GM19372 (cell line): ENCODE data around the gene CDK5RAP1.
"Not testable (repeated sequence)": the region's sequence is repeated elsewhere in the genome, so short reads cannot be mapped to it uniquely, and the experiment has no call there.

ENCODE experiments used
- ATAC-seq: cut with Tn5 transposase; IDR thresholded peaks from one replicate; pipeline ENCODE4 v1.9.1; 2021; ENCODE audit warnings: mild to moderate bottlenecking, low read depth, moderate library complexity; ENCODE audit not compliant: unreplicated experiment

Gene CDK5RAP1

DNA sequence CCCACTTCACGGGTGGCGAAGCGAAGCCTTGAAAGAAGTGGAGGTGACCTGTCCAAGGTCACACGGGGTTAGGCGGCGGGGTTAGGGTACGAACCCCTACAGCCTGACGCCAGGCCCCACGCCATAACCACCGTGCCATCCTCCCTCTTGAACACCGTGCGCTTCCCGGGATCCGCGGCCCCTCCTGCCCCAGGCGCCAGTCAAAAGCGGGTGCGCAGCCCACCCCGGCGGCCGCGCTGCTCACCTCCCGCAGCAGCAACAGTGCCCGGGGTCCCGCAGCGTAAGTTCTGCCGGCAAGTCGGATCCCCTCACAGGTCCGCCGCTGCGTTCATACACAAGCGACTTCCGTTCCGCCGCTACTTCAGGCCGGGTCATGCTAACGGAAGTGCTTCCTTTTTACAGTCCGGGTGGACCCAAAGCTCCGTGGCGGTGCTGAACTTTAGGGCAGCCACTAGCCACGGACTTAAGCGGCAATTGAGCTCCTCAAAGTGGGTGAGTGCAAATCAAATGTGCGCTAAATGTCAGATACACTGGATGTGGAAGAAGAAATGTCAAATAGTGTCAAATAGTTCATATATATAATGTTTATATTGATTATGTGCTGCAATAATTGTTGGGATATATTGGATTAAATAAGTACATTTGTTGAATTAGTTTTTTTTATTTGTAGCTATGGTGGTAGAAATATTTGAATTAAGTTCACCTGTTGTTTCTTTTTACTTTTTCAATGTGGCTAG is at the start of gene CDK5RAP1:
TSS of gene CDK5RAP1 (minus strand) at position 336 of the 737 bp plus-strand sequence. CDS start 4,455 bp downstream, outside the sequence.
- no peak for ATAC-seq

GRCh38 chr20:33450867-33451266 is 49.5 kb upstream of the CDK5RAP1 start:
- ATAC-seq: no peak

DNA sequence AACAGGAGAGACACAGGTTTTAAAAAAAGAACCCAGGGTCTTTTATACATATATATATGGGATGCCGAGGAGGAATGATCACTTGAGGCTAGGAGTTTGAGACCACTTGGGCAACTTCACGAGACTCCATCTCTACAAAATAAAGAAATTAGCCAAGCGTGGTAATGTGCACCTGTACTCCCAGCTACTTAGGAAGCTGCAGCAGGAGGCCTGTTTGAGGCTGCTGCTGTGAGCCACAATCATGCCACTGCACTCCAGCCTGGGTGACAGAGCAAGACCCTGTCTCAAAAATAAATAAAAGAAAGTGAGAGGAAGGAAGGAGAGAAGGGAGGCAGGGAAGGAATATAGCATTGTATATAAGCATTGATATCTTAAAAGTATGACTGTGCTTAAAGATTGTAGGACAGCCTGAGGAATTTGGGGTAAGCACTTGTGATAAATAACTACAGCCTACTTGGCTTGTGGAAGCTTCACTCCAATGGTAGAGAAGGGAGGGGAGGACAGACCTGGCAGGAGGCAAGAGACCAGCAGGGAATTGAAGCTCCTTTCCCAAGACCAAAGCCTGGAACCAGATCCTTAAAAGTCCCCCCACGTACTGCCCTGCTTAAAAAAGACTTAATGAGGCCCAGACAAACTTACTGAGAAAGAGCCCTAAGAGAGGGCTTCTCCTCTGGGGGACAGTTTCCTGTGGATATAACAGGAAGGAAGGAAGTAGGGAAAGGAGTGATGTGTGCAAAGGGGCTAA is 44.7 kb upstream of the CDK5RAP1 start:
- ATAC-seq: no peak

GRCh38 chr20:33444797-33445560 is 43.7 kb upstream of the CDK5RAP1 start:
- no peak for ATAC-seq

- ATAC-seq: peak; percentile 78
Observed at GRCh38 chr20:33443512-33444239, 42.4 kb upstream of the CDK5RAP1 start, which contains the start of gene SNTA1. Gene SNTA1 (minus strand): TSS chr20:33443763. CDS start chr20:33443620, 143 bp downstream.

DNA sequence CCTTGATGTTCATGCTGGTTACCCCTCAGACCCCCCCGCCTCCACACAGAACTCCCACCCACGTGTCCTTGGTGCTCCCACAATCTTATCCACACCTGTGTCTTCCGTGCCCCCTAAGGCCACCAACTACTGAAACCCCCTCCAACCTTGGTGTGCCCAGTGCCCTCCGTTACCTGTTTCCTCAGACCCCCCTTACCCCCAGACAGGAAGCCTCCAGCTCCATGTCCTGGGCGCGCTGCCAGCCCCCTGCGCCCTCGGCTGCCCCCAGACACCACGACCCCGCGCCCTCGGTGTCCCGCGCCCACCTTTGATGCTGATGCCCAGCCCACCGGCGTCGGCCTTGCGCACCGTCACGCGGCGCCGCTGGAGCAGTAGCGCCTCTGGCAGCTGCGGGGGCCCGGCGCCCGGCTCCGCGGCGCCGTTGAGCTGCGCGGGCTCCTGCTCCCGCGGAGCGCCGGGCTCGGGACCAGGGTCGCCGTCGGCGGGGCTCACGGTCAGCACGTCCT is 41.7 kb upstream of the CDK5RAP1 start:
- ATAC-seq: peak; percentile 26

DNA sequence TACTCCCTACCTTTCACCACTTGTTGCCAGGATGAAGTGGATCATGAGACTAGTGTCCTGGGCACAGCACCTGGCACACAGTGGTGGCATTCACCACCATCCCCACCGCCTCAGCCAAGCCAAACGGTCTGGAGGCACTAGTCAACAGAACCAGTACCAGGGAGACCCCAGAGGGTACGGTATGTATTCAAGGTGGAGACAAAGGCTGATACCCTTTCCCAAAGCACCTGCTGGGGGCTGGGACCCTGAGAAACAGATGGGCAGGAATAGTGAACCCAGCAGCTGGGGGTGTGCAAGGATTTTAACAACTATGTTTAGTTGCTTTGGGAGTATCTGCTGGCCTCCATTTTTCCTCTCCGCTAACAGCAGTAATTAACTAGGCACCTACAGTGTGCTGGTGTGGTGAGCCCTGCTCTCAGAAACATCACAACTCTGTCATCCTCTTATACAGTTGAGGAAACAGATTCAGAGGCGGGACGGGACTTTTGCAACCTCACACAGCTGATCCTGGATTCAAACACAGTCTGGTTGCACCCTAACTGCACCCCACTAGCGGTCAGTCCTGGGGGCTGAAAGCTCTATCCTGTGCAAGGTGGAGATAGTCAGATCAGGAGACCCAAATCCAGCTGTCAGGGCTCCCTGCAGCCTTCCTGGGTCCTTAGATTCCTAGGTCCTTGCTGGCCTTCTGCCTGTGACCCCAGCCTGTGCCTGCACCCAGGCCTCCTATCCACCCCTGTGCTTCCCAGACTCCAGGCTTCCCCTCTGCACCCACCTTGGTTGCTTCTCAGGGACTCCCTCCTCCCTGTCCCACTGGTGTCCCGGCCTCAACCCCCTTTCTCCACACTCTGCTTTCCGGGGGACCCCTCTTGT is 41.1 kb upstream of the CDK5RAP1 start:
- no peak for ATAC-seq

- no peak for ATAC-seq
Observed at GRCh38 chr20:33441142-33441955, 40.0 kb upstream of the CDK5RAP1 start.

DNA sequence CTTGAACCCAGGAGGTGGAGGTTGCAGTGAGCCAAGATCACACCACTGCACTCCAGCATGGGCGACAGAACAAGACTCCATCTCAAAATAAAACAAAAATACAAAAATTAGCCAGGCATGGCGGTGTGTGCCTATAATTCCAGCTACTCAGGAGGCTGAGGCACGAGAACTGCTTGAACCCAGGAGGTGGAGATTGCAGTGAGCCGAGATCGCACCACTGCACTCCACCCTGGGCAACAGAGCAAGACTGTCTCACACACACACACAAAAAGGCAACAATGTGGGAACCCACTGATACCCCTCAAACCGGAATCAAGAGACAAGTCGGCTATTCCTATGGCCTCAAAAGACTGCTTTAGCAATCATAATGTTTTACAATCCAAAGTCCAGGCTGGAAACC is 39.2 kb upstream of the CDK5RAP1 start:
- ATAC-seq: not testable (repeated sequence)

GRCh38 chr20:33438481-33438880 is 37.2 kb upstream of the CDK5RAP1 start:
- no peak for ATAC-seq

- ATAC-seq: no peak
Observed at GRCh38 chr20:33437141-33437911, 36.0 kb upstream of the CDK5RAP1 start.

- ATAC-seq: no peak
Observed at GRCh38 chr20:33434434-33434833, 33.1 kb upstream of the CDK5RAP1 start.

DNA sequence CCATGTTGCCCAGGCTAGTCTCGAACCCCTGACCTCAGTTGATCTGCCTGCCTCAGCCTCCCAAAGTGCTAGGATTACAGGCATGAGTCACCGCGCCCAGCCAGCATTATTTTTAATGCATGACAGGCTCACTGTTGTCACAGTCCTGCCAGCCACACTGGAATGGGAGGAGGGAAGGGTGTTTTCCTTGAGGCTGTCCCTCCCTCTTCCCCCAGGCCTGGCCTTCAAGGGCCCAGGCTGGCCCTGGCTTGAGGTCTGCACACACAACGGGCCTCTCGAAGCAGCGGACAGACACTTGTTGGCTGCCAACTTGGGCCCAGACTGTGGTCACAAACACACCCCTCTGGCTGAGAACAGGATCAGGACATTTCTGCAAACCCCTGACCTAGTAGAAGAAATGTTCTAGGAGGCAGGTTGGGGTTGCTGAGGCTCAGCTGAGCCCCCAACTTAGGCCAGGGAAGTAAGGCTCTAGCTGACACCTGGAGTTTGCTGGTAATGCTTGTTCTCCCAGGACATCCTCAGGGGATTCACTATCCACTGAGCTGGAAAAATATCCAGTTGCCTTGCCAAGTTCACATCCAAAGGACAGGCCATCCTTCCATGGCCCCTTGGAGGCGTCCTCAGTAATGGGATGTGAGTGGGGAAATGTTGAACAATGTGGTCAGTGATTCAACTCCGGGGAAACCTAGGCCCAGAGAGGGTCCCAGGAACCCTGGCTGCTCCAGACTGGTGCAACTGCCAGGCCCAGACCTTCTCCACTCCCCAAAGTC is 32.3 kb upstream of the CDK5RAP1 start:
- no peak for ATAC-seq

DNA sequence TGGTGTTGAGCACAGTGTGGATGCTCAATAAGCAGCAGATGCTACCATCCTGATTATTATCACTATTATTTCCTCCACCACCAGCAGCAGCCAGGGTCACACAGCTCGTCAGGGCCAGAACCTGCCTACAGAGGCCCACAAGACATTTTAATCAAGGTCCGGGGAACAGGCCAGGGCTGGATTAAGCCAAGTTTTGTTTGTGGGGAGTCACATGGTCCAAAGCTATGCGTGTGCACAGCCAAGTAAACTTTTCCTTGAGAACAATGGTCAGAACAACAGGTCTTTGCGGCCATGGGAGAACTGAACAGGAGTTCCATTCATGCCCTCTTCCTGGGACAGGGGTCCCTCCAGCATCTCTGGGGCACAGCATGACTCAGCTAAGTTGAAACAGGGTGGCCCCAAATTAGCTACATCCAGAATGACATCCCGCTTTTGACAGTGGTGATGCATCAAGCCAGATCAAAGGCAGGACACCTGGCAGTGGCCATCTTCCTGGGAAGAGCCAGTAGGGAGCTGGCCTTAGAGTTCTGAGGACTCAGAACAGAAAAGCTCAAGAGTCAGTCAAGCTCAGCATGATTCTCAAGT is 30.6 kb upstream of the CDK5RAP1 start:
- ATAC-seq: no peak

DNA sequence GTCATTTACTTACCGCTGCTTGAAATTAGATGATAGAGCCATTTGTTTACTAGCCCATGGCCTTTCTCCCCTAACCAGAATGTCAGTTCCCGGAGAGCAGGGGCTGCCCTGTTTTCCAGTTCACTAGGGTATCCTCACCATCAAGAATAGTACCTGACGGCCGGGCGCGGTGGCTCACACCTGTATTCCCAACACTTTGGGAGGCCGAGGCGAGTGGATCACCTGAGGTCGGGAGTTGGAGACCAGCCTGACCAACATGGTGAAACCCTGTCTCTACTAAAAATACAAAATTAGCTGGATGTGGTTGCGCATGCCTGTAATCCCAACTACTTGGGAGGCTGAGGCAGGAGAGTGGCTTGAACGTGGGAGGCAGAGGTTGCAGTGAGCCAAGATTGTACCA is 22.6 kb upstream of the CDK5RAP1 start:
- not testable (repeated sequence) for ATAC-seq

- no peak for ATAC-seq
Observed at GRCh38 chr20:33423141-33423834, 22.0 kb upstream of the CDK5RAP1 start.
